ACC112 (cell line): ENCODE results near the gene DDX51.
"Not testable (repeated sequence)": the region's sequence is repeated elsewhere in the genome, so short reads cannot be mapped to it uniquely, and the experiment has no call there.

ENCODE experiments used
- H2AFZ ChIP-seq: fragments of 200-600 bp; sonication (generic); one replicate; pipeline ENCODE4 v1.6.0; 2017; ENCODE audit warnings: antibody characterized with exemption, low read length; ENCODE audit not compliant: unreplicated experiment
- H3K27ac ChIP-seq: fragments of 200-600 bp; sonication (generic); 2 replicates; pipeline ENCODE4 v1.5.1; 2014; ENCODE audit warnings: low read depth, mild to moderate bottlenecking, antibody characterized with exemption, low read length, moderate library complexity
- H3K27me3 ChIP-seq: fragments of 200-600 bp; sonication (generic); 2 replicates; pipeline ENCODE4 v1.6.1; 2014; ENCODE audit warnings: mild to moderate bottlenecking, antibody characterized with exemption, low read length, moderate library complexity, mixed read lengths; ENCODE audit not compliant: insufficient read depth
- H3K36me3 ChIP-seq: fragments of 200-600 bp; sonication (generic); 2 replicates; pipeline ENCODE4 v1.6.1; 2016; ENCODE audit warnings: mild to moderate bottlenecking, antibody characterized with exemption, low read length, moderate library complexity, mixed read lengths; ENCODE audit not compliant: insufficient read depth
- H3K4me1 ChIP-seq: fragments of 200-600 bp; sonication (generic); one replicate; pipeline ENCODE4 v1.6.1; 2016; ENCODE audit warnings: low read length, mixed read lengths; ENCODE audit not compliant: insufficient read depth, unreplicated experiment, control insufficient read depth
- H3K4me3 ChIP-seq: fragments of 200-600 bp; sonication (generic); 2 replicates; pipeline ENCODE4 v1.5.1; 2014; ENCODE audit warnings: mild to moderate bottlenecking, low read depth, low read length
- H3K79me2 ChIP-seq: fragments of 200-600 bp; sonication (generic); one replicate; pipeline ENCODE4 v1.6.0; 2016; ENCODE audit warnings: low read length; ENCODE audit not compliant: control insufficient read depth, unreplicated experiment, insufficient read depth

The DDX51 gene

DNA sequence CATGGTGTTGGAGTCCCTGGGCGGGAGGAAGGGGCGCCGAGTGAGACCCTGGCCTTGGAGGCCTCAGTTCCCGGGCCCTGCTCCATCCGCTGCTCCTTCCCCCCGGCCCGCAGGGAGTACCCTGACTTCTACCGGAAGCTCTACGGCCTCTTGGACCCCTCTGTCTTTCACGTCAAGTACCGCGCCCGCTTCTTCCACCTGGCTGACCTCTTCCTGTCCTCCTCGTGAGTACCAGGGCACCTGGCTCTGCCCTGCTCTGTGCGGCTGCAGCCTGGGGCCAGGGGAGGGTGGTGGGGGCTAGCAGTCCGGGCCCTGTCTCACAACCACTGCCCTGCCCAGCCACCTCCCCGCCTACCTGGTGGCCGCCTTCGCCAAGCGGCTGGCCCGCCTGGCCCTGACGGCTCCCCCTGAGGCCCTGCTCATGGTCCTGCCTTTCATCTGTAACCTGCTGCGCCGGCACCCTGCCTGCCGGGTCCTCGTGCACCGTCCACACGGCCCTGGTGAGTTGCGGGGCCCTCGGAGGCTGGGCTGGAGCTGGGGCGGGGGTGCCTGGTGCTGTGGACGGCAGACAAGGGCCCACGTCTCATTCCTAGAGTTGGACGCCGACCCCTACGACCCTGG, 7.1 kb upstream of the DDX51 start:
- Histone ChIP-seq H3K27me3 (no peaks in the 10 kb centered on the region), H3K4me1 (no peaks in the 10 kb centered on the region), H3K4me3 (no peak overlapping the region), H3K79me2 (peaks cover 2% of the 10 kb centered on the region), H2AFZ (no peak overlapping the region), H3K27ac (no peak overlapping the region), H3K36me3 (peaks cover 7% of the 10 kb centered on the region; the same call in 1 of the 2 replicates)

DNA sequence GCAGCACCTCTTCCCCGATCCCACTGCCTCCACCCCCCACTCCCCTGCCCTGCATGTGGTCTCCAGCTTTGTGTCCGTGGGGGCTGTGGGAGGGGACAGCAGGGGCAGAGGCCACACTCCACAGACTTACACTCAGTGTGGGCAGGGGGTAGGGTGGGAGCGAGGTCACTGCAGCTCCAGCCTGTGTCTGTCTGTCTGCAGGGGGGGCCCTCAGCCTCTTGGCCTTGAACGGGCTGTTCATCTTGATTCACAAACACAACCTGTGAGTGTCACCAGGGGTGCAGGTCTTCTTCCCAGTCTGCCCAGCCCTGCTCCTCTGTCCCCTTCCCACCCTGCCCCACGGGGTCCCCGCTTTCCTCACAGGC, 6.6 kb upstream of the DDX51 start:
- Histone ChIP-seq H3K4me3 (no peak overlapping the region), H3K27ac (no peak overlapping the region), H3K79me2 (peaks cover 3% of the 10 kb centered on the region), H3K27me3 (no peaks in the 10 kb centered on the region), H2AFZ (no peak overlapping the region), H3K4me1 (no peaks in the 10 kb centered on the region), H3K36me3 (peaks cover 6% of the 10 kb centered on the region; the same call in 1 of the 2 replicates)

DNA sequence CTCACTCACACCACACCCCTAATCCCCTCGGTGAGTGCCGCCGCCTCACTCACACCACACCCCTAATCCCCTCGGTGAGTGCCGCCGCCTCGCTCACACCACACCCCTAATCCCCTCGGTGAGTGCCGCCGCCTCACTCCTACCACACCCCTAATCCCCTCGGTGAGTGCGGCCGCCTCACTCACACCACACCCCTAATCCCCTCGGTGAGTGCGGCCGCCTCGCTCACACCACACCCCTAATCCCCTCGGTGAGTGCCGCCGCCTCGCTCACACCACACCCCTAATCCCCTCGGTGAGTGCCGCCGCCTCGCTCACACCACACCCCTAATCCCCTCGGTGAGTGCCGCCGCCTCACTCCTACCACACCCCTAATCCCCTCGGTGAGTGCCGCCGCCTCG, 5.4 kb upstream of the DDX51 start:
- not testable (repeated sequence) for H3K27ac ChIP-seq, H3K27me3 ChIP-seq, H3K4me1 ChIP-seq, H3K4me3 ChIP-seq, H3K36me3 ChIP-seq, H2AFZ ChIP-seq
- H3K79me2 ChIP-seq, result peaks cover 15% of the 10 kb centered on the region

DNA sequence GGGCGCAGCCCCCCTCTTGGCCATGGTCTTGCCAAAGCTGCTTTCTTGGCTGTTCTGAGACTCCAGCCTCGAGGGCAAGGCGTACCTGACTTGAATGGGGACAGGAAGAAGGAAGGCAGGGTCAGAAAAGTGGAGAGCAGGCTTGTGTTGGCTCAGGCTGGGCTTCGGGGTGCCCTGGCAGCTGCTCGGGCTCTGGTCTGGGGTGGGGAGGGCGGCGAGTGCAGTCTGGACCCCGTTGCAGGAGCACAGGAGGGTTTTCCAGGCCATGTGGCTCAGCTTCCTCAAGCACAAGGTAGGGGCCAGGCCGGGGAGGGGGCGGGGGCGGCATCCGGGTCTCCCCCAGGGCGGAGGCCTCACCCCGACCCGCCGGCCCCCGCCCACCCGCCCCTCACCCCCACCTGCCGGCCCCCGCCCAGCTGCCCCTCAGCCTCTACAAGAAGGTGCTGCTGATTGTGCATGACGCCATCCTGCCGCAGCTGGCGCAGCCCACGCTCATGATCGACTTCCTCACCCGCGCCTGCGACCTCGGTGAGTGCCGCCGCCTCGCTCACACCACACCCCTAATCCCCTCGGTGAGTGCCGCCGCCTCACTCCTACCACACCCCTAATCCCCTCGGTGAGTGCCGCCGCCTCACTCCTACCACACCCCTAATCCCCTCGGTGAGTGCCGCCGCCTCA, 4.4 kb upstream of the DDX51 start:
- H3K36me3 ChIP-seq, result peaks cover 6% of the 10 kb centered on the region; the same call in 1 of the 2 replicates
- no peak overlapping the region for H3K27ac ChIP-seq
- peaks cover 6% of the 10 kb centered on the region for H3K4me1 ChIP-seq
- no peaks in the 10 kb centered on the region for H3K27me3 ChIP-seq
- no peak overlapping the region for H2AFZ ChIP-seq
- no peak overlapping the region for H3K4me3 ChIP-seq
- peaks cover 16% of the 10 kb centered on the region for H3K79me2 ChIP-seq

DNA sequence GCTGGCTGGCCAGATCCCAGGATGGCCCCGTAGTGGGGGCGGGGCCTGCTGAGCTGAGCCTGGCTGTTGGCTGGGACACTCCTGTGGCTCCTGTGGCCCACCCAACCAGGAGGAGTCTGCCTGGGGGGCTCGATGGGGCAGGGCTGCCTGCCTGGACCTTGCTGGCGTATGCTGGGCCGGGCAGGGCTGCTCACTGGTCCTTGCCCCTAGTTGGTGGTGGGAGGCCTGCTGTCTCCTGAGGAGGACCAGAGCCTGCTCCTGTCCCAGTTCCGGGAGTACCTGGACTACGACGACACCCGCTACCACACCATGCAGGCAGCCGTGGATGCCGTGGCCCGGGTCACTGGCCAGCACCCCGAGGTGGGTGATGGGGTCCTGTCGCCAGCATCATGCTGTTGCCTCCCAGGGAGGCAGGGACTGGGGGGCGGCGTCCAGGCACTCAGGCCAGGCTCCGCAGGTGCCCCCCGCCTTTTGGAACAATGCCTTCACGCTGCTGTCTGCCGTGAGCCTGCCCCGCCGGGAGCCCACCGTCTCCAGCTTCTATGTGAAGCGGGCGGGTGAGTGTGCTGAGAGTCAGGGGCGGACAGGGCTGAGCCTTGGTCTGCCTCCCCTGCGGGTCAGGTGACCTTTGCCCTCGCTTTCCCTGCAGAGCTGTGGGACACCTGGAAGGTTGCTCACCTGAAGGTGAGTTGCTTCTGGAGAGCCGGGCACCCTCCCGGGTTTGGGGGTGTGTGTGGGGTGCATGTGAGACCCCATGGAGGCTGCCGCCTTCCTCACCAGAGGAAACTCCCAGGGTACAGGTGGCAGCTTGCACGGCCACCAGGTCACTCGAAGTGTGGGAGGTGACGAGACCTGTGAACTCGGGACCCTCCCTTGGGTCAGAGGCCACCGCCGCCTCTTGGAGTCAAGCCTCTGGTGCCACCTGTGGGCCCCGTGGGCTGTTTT, 3.6 kb upstream of the DDX51 start:
- Histone ChIP-seq H3K27me3 (no peaks in the 10 kb centered on the region), H3K4me1 (peaks cover 12% of the 10 kb centered on the region), H2AFZ (no peak overlapping the region), H3K27ac (no peak overlapping the region), H3K79me2 (peaks cover 24% of the 10 kb centered on the region), H3K4me3 (no peak overlapping the region), H3K36me3 (peaks cover 6% of the 10 kb centered on the region; the same call in 1 of the 2 replicates)

DNA sequence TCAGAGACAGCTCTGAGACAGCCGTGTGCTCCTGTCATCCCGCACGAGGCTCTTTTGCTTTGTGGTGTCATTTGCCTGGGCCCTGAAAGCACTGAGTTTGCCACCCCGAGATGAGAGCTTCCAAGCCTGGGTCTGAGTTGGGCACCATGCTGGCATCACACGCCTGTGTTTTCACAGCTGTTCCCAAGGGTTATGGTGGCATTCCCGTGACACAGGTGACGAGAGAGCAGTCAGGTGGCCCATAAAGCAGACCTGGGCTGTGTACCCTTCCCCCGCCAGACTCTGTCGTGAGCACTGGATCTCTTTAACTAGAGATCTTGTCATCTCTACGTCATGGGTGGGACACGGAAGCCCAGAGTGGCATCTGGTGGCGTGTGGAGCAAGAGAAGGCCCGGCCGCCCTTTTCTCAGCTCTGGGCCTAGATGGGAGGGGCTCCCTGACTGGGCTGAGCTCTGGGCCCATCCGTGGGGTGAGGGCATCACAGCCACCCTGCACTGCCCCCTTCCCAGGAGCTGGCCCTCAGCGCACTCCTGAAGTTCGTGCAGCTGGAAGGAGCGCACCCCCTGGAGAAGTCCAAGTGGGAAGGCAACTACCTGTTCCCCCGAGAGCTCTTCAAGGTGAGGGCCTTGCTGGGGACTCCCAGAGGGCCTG, 2.8 kb upstream of the DDX51 start:
- Histone ChIP-seq H3K4me3 (no peak overlapping the region), H3K36me3 (peaks cover 6% of the 10 kb centered on the region; the same call in 1 of the 2 replicates), H3K27me3 (no peaks in the 10 kb centered on the region), H3K4me1 (peaks cover 14% of the 10 kb centered on the region), H3K79me2 (peaks cover 32% of the 10 kb centered on the region), H3K27ac (no peak overlapping the region), H2AFZ (no peak overlapping the region)

DNA sequence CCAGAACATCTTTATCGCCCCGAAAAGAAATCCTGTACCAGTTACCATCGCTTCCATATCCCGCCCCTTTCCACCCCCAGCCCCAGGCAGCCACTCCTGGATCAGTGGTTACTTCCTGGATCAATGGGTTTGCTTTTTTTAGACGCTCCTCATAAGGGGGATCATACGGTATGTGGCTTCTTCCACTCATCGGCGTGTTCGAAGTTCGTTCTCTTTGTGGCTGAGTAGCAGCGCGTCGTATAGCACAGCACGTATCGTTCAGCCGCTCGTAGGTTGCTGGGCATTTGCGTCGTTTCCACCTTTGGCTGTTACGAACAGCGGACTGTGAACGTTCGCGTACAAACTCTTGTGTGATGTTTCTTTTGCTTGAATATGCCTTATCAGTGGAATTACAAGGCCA, 2.0 kb upstream of the DDX51 start:
- H3K4me1 ChIP-seq, result peaks cover 14% of the 10 kb centered on the region
- no peaks in the 10 kb centered on the region for H3K27me3 ChIP-seq
- H3K4me3 ChIP-seq, result peak overlapping the region; percentile 78; the same call in 1 of the 2 replicates
- peaks cover 6% of the 10 kb centered on the region; the same call in 1 of the 2 replicates for H3K36me3 ChIP-seq
- H3K27ac ChIP-seq, result no peak overlapping the region
- H2AFZ ChIP-seq, result no peak overlapping the region
- H3K79me2 ChIP-seq, result peaks cover 33% of the 10 kb centered on the region

DNA sequence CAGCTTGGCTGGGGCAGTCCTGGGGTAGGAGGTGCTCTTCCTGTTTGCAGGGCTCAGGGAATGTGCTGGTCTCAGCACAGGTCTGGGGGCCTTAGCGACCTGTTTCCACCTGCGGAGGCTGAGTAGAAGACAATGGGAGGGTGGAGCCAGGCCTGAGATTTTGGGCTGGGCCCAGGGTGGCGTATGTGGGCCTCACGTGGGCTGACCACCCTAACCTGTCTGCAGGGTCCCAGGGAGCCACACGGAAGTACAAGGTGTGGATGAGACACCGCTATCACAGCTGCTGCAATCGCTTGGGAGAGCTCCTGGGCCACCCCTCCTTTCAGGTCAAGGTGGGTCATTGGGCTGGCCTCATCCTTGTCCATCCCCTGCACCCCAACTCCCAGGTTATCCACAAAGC, 1.2 kb upstream of the DDX51 start:
- no peaks in the 10 kb centered on the region for H3K27me3 ChIP-seq
- peaks cover 14% of the 10 kb centered on the region for H3K4me1 ChIP-seq
- peak overlapping the region; percentile 78 for H3K4me3 ChIP-seq
- peaks cover 6% of the 10 kb centered on the region; the same call in 1 of the 2 replicates for H3K36me3 ChIP-seq
- H2AFZ ChIP-seq, result no peak overlapping the region
- peaks cover 33% of the 10 kb centered on the region for H3K79me2 ChIP-seq
- no peak overlapping the region for H3K27ac ChIP-seq

DNA sequence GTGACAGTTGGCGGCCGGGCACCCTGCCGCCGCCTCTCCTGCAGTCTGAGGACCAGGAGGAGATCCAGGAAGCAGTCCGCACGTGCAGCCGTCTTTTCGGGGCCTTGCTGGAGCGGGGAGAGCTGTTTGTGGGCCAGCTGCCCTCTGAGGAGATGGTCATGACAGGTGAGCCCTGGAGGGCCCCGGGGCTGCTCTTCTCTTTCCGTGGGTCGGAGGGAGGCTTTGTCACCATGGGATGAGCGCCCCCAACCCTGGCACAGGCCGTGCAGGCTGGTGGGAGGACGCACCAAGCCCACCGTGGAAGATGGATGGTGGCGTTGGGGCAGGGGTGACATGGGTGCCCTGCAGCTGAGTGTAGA, 670 bp upstream of the DDX51 start:
- Histone ChIP-seq H3K27ac (no peak overlapping the region), H3K36me3 (peaks cover 6% of the 10 kb centered on the region; the same call in 1 of the 2 replicates)

More for the DNA sequence above, 670 bp upstream of the DDX51 start:
- Histone ChIP-seq H3K79me2 (peaks cover 33% of the 10 kb centered on the region), H3K27me3 (no peaks in the 10 kb centered on the region), H3K4me3 (peak overlapping the region; percentile 78), H3K4me1 (peaks cover 14% of the 10 kb centered on the region), H2AFZ (peak overlapping the region; percentile 26)
